Measurements from ENCODE around the gene PTTG1.

Gene PTTG1

GRCh38 chr5:160472482-160472881, 50.8 kb downstream of the PTTG1 start:
- no peak for DNase-seq (ENCODE audit: low read depth in 2 of 2)

GRCh38 chr5:160473681-160474080, 52.0 kb downstream of the PTTG1 start:
- DNase-seq (ENCODE audit: low read depth in 2 of 2), result no peak

GRCh38 chr5:160474084-160474483, 52.4 kb downstream of the PTTG1 start:
- no peak for DNase-seq (ENCODE audit: low read depth in 2 of 2)

- no peak for DNase-seq (ENCODE audit: low read depth in 2 of 2)
Observed at GRCh38 chr5:160475864-160476438, 54.3 kb downstream of the PTTG1 start.

- no peak for DNase-seq (ENCODE audit: low read depth in 2 of 2)
Observed at GRCh38 chr5:160477266-160477970, 55.8 kb downstream of the PTTG1 start.

- DNase-seq (ENCODE audit: low read depth in 2 of 2), result no peak
Observed at GRCh38 chr5:160478163-160478562, 56.5 kb downstream of the PTTG1 start.

Data from stimulated activated CD4-positive, alpha-beta T cell treated with anti-CD3 and anti-CD28 coated beads, Interleukin-1b, Interleukin-23, amount 100 ng/mL, for 4 hours (primary cell).